Caco-2 (cell line): ENCODE data around the gene TYW5. TPM values are rescaled to one million over a fixed set of nuclear protein-coding genes. Genes with fewer than 3 reads are reported as not detected.

Experiments
- BruUV-seq: library from RNA; stranded (reverse); fragments of 400-500 nt; replicated peaks from 2 replicates; lab custom pipeline; 2021; lab: Mats Ljungman, UMichigan
- CTCF ChIA-PET: fragments of 300-600 bp; sonication (Branson Sonifier 250); formaldehyde crosslinking; loops from one replicate; lab custom pipeline; 2022; ENCODE audit warnings: antibody characterized with exemption; lab: Charles Lee
- POLR2A ChIA-PET: fragments of 300-600 bp; sonication (Branson Sonifier 250); formaldehyde crosslinking; loops from one replicate; lab custom pipeline; 2022; ENCODE audit warnings: antibody characterized with exemption; lab: Charles Lee
- DNase-seq, 2 experiments: peaks; one replicate each; pipeline versions ENCODE4 v3.0.0 to v3.0.0-alpha.2; 2020 to 2022
- H3K27me3 ChIP-seq: replicated peaks from 2 replicates; pipeline ENCODE4 v1.6.0; 2011; ENCODE audit warnings: low read length; ENCODE audit not compliant: control insufficient read depth, insufficient read depth
- H3K36me3 ChIP-seq: 2 replicates; pipeline ENCODE4 v1.5.1; 2011; ENCODE audit warnings: low read length; ENCODE audit not compliant: control insufficient read depth, insufficient read depth
- H3K4me1 ChIP-seq: fragments of 250-450 bp; sonication (Bioruptor Pico); 2 replicates; pipeline ENCODE4 v1.5.1; 2020; ENCODE audit warnings: mild to moderate bottlenecking
- H3K4me3 ChIP-seq: 2 replicates; pipeline ENCODE4 v1.5.1; 2011; ENCODE audit warnings: low read depth, mild to moderate bottlenecking, control low read depth, low read length
- H3K9me3 ChIP-seq: fragments of 250-450 bp; sonication (Bioruptor Pico); 2 replicates; pipeline ENCODE4 v1.5.1; 2020; ENCODE audit warnings: mild to moderate bottlenecking, moderate library complexity
- H3K27ac Mint-ChIP-seq: one replicate; pipeline ENCODE4 v1.8.0; 2022; ENCODE audit warnings: mixed read lengths; ENCODE audit not compliant: unreplicated experiment
- H3K27me3 Mint-ChIP-seq: one replicate; pipeline ENCODE4 v1.8.0; 2022; ENCODE audit warnings: mixed read lengths; ENCODE audit not compliant: insufficient read depth, unreplicated experiment
- H3K36me3 Mint-ChIP-seq: one replicate; pipeline ENCODE4 v1.8.0; 2022; ENCODE audit warnings: mild to moderate bottlenecking, mixed read lengths; ENCODE audit not compliant: insufficient read depth, unreplicated experiment
- H3K4me1 Mint-ChIP-seq: one replicate; pipeline ENCODE4 v1.8.0; 2022; ENCODE audit warnings: low read depth, mixed read lengths; ENCODE audit not compliant: unreplicated experiment
- H3K4me3 Mint-ChIP-seq: one replicate; pipeline ENCODE4 v1.8.0; 2022; ENCODE audit warnings: mild to moderate bottlenecking, moderate library complexity, mixed read lengths; ENCODE audit not compliant: unreplicated experiment
- H3K9me3 Mint-ChIP-seq: one replicate; pipeline ENCODE4 v1.8.0; 2022; ENCODE audit warnings: mixed read lengths; ENCODE audit not compliant: unreplicated experiment
- intact Hi-C: fragments of 100-400 bp; cut with micrococcal nuclease; formaldehyde crosslinking; loops from one replicate; pipeline ENCODE4 v1.10.0; 2022; ENCODE audit not compliant: unreplicated experiment
- total RNA-seq: library from RNA; stranded (reverse); gene quantifications from 2 replicates; pipeline ENCODE4 v1.2.3, GENCODE V29; 2022
- TF ChIP-seq, protein P1 (sequence below), 2 experiments: fragments of 200-600 bp in 1 of 2; IDR thresholded peaks; 1 replicate in 1 of 2; 2 replicates in 1 of 2; pipeline versions ENCODE4 v1.5.1 to v1.8.0; 2011 to 2022; ENCODE audit warnings: antibody characterized with exemption in 1 of 2, control low read depth in 1 of 2, inconsistent platforms in 1 of 2, low read depth in 1 of 2, low read length in 1 of 2, mild to moderate bottlenecking in 1 of 2, moderate library complexity in 1 of 2; ENCODE audit not compliant: insufficient read depth in 1 of 2, severe bottlenecking in 1 of 2, unreplicated experiment in 1 of 2

TYW5 gene
- total RNA-seq, 1 experiment from 2014 or later: 13.9 TPM

GRCh38 chr2:199975273-199975895, 20.1 kb upstream of the TYW5 start:
- Mint-ChIP-seq H3K9me3 (peaks cover 9% of the 10 kb centered on the region), H3K36me3 (peaks cover 6% of the 10 kb centered on the region), H3K4me3 (no peak overlapping the region), H3K4me1 (peaks cover 20% of the 10 kb centered on the region), H3K27me3 (no peaks in the 10 kb centered on the region), H3K27ac (no peak overlapping the region)
- Histone ChIP-seq H3K4me1 (peaks cover 20% of the 10 kb centered on the region), H3K36me3 (no peaks in the 10 kb centered on the region), H3K4me3 (no peak overlapping the region), H3K9me3 (no peaks in the 10 kb centered on the region), H3K27me3 (no peaks in the 10 kb centered on the region)
- DNase-seq: no peak
- intact Hi-C loops: no loop called here
- ChIA-PET POLR2A (no interaction called here), CTCF (no interaction called here)
- TF ChIP-seq, protein P1, sequence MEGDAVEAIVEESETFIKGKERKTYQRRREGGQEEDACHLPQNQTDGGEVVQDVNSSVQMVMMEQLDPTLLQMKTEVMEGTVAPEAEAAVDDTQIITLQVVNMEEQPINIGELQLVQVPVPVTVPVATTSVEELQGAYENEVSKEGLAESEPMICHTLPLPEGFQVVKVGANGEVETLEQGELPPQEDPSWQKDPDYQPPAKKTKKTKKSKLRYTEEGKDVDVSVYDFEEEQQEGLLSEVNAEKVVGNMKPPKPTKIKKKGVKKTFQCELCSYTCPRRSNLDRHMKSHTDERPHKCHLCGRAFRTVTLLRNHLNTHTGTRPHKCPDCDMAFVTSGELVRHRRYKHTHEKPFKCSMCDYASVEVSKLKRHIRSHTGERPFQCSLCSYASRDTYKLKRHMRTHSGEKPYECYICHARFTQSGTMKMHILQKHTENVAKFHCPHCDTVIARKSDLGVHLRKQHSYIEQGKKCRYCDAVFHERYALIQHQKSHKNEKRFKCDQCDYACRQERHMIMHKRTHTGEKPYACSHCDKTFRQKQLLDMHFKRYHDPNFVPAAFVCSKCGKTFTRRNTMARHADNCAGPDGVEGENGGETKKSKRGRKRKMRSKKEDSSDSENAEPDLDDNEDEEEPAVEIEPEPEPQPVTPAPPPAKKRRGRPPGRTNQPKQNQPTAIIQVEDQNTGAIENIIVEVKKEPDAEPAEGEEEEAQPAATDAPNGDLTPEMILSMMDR (IDR thresholded peaks at IDR 0.05; ENCODE audit: insufficient read depth in 1 of 2, low read depth in 1 of 2, low read length in 1 of 2, severe bottlenecking in 1 of 2, unreplicated experiment in 1 of 2): no peak
- BruUV-seq: no TSS peak

- H3K4me3 Mint-ChIP-seq: no peak overlapping the region
- POLR2A ChIA-PET: interaction anchor here (0.5 to 0.6 kb wide), 3 partner anchors 62 to 551 kb away, joined by 3 to 4 read pairs (median 4); no protein-coding TSS in a partner anchor
- no TSS peak for BruUV-seq
These were observed 18.4 kb upstream of the TYW5 start for GRCh38 chr2:199973703-199974102.

GRCh38 chr2:199972088-199972626, 16.9 kb upstream of the TYW5 start:
- Mint-ChIP-seq H3K4me1 (no peaks in the 10 kb centered on the region), H3K9me3 (peaks cover 9% of the 10 kb centered on the region), H3K36me3 (peaks cover 6% of the 10 kb centered on the region), H3K27me3 (no peaks in the 10 kb centered on the region), H3K27ac (no peak overlapping the region), H3K4me3 (no peak overlapping the region)
- TF ChIP-seq, protein P1 (IDR thresholded peaks at IDR 0.05; ENCODE audit: insufficient read depth in 1 of 2, low read depth in 1 of 2, low read length in 1 of 2, severe bottlenecking in 1 of 2, unreplicated experiment in 1 of 2): no peak
- Histone ChIP-seq H3K27me3 (no peaks in the 10 kb centered on the region), H3K4me3 (no peak overlapping the region), H3K36me3 (no peaks in the 10 kb centered on the region), H3K4me1 (peaks cover under 1% of the 10 kb centered on the region; the same call in 1 of the 2 replicates), H3K9me3 (no peaks in the 10 kb centered on the region)
- BruUV-seq: no TSS peak
- intact Hi-C loops: loop anchor here (2.0 kb wide), 1 partner anchor 607 kb away; no protein-coding TSS in a partner anchor
- no peak for DNase-seq
- ChIA-PET POLR2A (no interaction called here), CTCF (no interaction called here)

More at GRCh38 chr2:199973703-199974102, 18.4 kb upstream of the TYW5 start:
- Histone ChIP-seq H3K4me1 (peaks cover 14% of the 10 kb centered on the region), H3K36me3 (no peaks in the 10 kb centered on the region), H3K4me3 (no peak overlapping the region), H3K9me3 (no peaks in the 10 kb centered on the region), H3K27me3 (no peaks in the 10 kb centered on the region)
- peaks cover 15% of the 10 kb centered on the region for H3K4me1 Mint-ChIP-seq
- no peak for DNase-seq
- CTCF ChIA-PET: interaction anchor here (0.6 to 1.7 kb wide), 6 partner anchors 19 to 537 kb away, joined by 3 to 16 read pairs (median 4); partner anchors contain the start of genes KCTD18, MAIP1, SPATS2L and TYW5
- no peak overlapping the region for H3K27ac Mint-ChIP-seq
- TF ChIP-seq, protein P1 (IDR thresholded peaks at IDR 0.05; ENCODE audit: insufficient read depth in 1 of 2, low read depth in 1 of 2, low read length in 1 of 2, severe bottlenecking in 1 of 2, unreplicated experiment in 1 of 2): peak; percentile 46 to 76
- H3K27me3 Mint-ChIP-seq: no peaks in the 10 kb centered on the region
- H3K36me3 Mint-ChIP-seq: peaks cover 6% of the 10 kb centered on the region
- H3K9me3 Mint-ChIP-seq: peaks cover 9% of the 10 kb centered on the region
- intact Hi-C loops: loop anchor here (1.0 to 2.0 kb wide), 5 partner anchors 449 to 730 kb away; partner anchors contain the start of gene SGO2
